Body of pancreas (tissue), 4 donors: ENCODE data around the gene RAPGEF1. TPM values are rescaled to one million over a fixed set of nuclear protein-coding genes. Genes with fewer than 3 reads are reported as not detected.

Experiments
- ATAC-seq: fragments of 150-250 bp; one replicate; pipeline ENCODE4 v1.9.1; 2016
- DNase-seq, 4 donors: peaks; one replicate each; pipeline ENCODE4 v3.0.0-alpha.2; 2019
- H3K27ac ChIP-seq, 4 donors: fragments of 200-600 bp; sonication (generic); 1 replicate in 3 of 4; 2 replicates in 1 of 4; pipeline versions ENCODE4 v1.5.1 to v1.6.1; 2016 to 2019; ENCODE audit warnings: mild to moderate bottlenecking in 1 of 4, mixed read lengths in 1 of 4, moderate library complexity in 1 of 4
- H3K27me3 ChIP-seq, 2 donors: fragments of 200-600 bp; sonication (generic); one replicate each; pipeline ENCODE4 v1.6.0; 2016; ENCODE audit warnings: mild to moderate bottlenecking in 1 of 2
- H3K36me3 ChIP-seq, 2 donors: fragments of 200-600 bp; sonication (generic); replicated peaks in 1 of 2; 2 replicates each; pipeline ENCODE4 v1.5.1; 2016; ENCODE audit warnings: low read depth in 2 of 2; ENCODE audit not compliant: insufficient read depth in 1 of 2
- H3K4me1 ChIP-seq: fragments of 200-600 bp; sonication (generic); one replicate; pipeline ENCODE4 v1.6.0; 2016
- H3K4me3 ChIP-seq, 2 donors: fragments of 200-600 bp; sonication (generic); 1 replicate in 1 of 2; 2 replicates in 1 of 2; pipeline ENCODE4 v1.5.1; 2016 to 2019
- H3K9me3 ChIP-seq, 3 donors: fragments of 200-600 bp; sonication (generic); 1 replicate in 2 of 3; 2 replicates in 1 of 3; pipeline ENCODE4 v1.5.1; 2016
- CTCF ChIP-seq, 7 experiments: fragments of 450-650 bp in 4 of 7; fragments of 200-600 bp in 3 of 7; sonication (generic) in 3 of 7; IDR thresholded peaks; one replicate each; pipeline ENCODE4 v1.5.1; 2016 to 2019; ENCODE audit warnings: antibody characterized with exemption in 7 of 7
- POLR2A ChIP-seq, 3 donors: fragments of 450-650 bp; IDR thresholded peaks; one replicate each; pipeline ENCODE4 v1.6.1; 2016; ENCODE audit warnings: antibody characterized with exemption in 3 of 3, mild to moderate bottlenecking in 2 of 3
- WGBS, 2 donors: methylation state at CpG; one replicate each; pipeline ENCODE4 v1.1.5; 2017; 5-methylcytosine and 5-hydroxymethylcytosine counted together
- intact Hi-C: fragments of 100-400 bp; cut with DNase I; formaldehyde crosslinking; loops from one replicate; pipeline ENCODE4 v1.15.1; 2023
- total RNA-seq, 2 donors: library from RNA; depleted of rRNA; stranded (reverse); fragments of >200 nt; gene quantifications; one replicate each; pipeline ENCODE4 v1.1.0, GENCODE V29; 2016

The RAPGEF1 gene
- total RNA-seq, 2 donors from 2014 or later: 30.1 to 70.5 TPM

- H3K27ac ChIP-seq: peak overlapping the region in 2 of 4 donors; percentile 40 to 41
- no peak for ATAC-seq
Measured at GRCh38 chr9:131728961-131729360, 10.9 kb downstream of the RAPGEF1 start.

GRCh38 chr9:131728546-131728910, 11.3 kb downstream of the RAPGEF1 start:
- DNase-seq: no peak
- Histone ChIP-seq H3K4me3 (no peak overlapping the region), H3K4me1 (peaks cover 55% of the 10 kb centered on the region), H3K36me3 (no peaks in the 10 kb centered on the region), H3K27ac (peak overlapping the region in 2 of 4 donors; percentile 22 to 40), H3K9me3 (no peaks in the 10 kb centered on the region), H3K27me3 (no peaks in the 10 kb centered on the region)
- TF ChIP-seq CTCF (IDR thresholded peaks at IDR 0.05) (no peak), POLR2A (IDR thresholded peaks at IDR 0.05) (no peak)
- intact Hi-C loops: no loop called here
- ATAC-seq: no peak
- 74 to 75% methylated on average over 4 of the region's 4 CpGs for WGBS, 2 donors

More at GRCh38 chr9:131728961-131729360, 10.9 kb downstream of the RAPGEF1 start:
- H3K4me1 ChIP-seq: peaks cover 55% of the 10 kb centered on the region
- H3K9me3 ChIP-seq: no peaks in the 10 kb centered on the region
- WGBS, 2 donors: 18% methylated on average over 3 of the region's 3 CpGs; no CpG with 5 or more reads in 1 of the 2 donors
- intact Hi-C loops: no loop called here
- no peak for DNase-seq
- H3K36me3 ChIP-seq: no peaks in the 10 kb centered on the region
- H3K27me3 ChIP-seq: no peaks in the 10 kb centered on the region
- no peak overlapping the region for H3K4me3 ChIP-seq
- TF ChIP-seq CTCF (IDR thresholded peaks at IDR 0.05) (no peak), POLR2A (IDR thresholded peaks at IDR 0.05) (no peak)

GRCh38 chr9:131727795-131728545, 11.9 kb downstream of the RAPGEF1 start:
- Histone ChIP-seq H3K27ac (peak overlapping the region in 1 of 4 donors; percentile 22), H3K9me3 (no peaks in the 10 kb centered on the region), H3K36me3 (no peaks in the 10 kb centered on the region), H3K4me3 (no peak overlapping the region), H3K27me3 (no peaks in the 10 kb centered on the region), H3K4me1 (peaks cover 53% of the 10 kb centered on the region)
- intact Hi-C loops: no loop called here
- ATAC-seq (no peak), DNase-seq (no peak)
- no peak for TF ChIP-seq CTCF (IDR thresholded peaks at IDR 0.05)
- TF ChIP-seq POLR2A (IDR thresholded peaks at IDR 0.05): no peak
- 57 to 67% methylated on average over 5 of the region's 5 CpGs for WGBS, 2 donors

GRCh38 chr9:131727184-131727759, 12.6 kb downstream of the RAPGEF1 start:
- Histone ChIP-seq H3K4me1 (peaks cover 49% of the 10 kb centered on the region), H3K27ac (no peak overlapping the region), H3K27me3 (no peaks in the 10 kb centered on the region), H3K4me3 (no peak overlapping the region), H3K9me3 (no peaks in the 10 kb centered on the region), H3K36me3 (no peaks in the 10 kb centered on the region)
- WGBS, 2 donors: 57 to 61% methylated on average over 5 to 7 of the region's 7 CpGs
- TF ChIP-seq CTCF (IDR thresholded peaks at IDR 0.05) (no peak), POLR2A (IDR thresholded peaks at IDR 0.05) (no peak)
- intact Hi-C loops: no loop called here
- DNase-seq (peak in 1 of 4 donors; percentile 58), ATAC-seq (no peak)
